HCEC 1CT (cell line): ENCODE measurements around the gene VMO1.

ENCODE experiments used
- DNase-seq: peaks from one replicate; pipeline ENCODE4 v3.0.0-alpha.2; 2017

The VMO1 gene

DNA sequence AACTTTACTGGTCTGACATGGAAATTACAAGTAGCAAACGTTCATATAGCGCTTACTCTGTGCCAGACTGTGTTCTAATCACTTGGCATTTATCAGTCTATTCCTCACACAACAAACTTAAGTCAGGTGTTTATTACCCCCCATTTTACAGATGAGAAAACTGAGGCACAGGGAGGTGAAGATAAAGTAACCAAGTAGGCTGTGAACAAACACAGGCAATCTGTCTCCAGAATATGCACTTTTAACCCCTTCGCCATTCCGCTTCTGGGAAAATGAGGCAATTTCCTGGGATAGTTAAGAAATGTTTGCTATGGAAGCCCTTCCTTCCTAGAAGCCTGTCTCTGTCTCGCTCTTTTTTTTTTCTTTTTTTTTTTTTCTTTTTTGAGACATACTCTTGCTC is 34.2 kb downstream of the VMO1 start:
- no peak for DNase-seq

DNA sequence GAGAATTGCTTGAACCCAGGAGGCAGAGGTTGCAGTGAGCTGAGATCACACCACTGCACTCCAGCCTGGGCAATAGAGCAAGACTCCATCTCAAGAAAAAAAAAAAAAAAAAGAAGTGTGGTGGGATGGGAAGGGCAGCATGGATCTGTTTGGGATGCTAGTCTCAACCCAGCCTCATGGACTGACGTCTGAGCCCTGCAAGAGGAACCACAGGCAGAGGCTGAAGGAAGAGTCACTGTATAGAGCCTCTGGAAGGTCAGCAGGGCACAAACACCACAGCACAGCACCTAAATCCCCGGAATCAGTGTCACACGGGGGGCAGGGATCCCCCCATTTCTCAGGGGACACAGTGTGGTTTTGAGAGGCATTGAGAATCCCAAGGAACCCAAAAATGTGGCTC is 35.6 kb downstream of the VMO1 start:
- DNase-seq = no peak

GRCh38 chr17:4748686-4749085 is 37.5 kb downstream of the VMO1 start:
- no peak for DNase-seq

GRCh38 chr17:4747847-4748246 is 38.3 kb downstream of the VMO1 start:
- no peak for DNase-seq

- DNase-seq = no peak
Observed at GRCh38 chr17:4744999-4745969, 40.9 kb downstream of the VMO1 start.

DNA sequence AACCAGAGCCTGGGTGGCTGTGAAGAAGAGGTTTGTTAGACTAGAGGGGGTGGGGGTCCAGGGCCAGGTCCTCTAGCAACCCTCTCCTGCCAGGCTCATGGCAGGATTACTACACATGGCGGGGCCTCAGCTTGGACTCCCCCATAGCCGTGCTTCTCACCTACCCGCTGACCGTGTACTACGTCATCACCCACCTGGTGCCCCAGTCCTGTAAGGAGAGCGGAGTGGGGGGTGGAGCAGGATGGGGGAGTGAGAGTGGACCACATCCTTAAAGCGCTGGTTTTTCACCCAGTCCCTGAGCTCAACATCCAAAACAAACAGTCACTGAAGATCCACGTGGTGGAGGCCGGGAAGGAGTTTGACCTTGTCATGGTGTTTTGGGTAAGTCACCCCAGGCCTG is 42.3 kb downstream of the VMO1 start:
- no peak for DNase-seq

DNA sequence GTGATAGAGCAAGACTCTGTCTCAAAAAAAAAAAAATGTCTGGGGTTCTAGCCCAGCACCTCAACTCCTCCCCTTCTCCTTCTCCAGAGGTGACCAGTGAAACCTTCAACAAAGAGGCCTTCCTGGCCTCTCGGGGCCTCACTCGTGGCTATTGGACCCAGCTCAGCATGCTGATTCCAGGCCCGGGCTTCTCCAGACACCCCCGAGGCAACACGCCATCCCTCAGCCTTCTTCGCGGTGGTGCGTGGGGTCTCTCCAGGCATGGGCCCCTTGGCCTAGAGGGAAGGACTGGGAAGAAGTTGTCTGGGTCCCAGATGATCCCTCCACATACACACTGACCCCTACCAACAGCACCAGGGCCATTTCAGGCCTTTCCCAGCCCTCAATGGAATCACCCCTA is 42.9 kb downstream of the VMO1 start:
- DNase-seq = no peak

- DNase-seq = no peak
Observed at GRCh38 chr17:4742629-4743028, 43.5 kb downstream of the VMO1 start.

DNA sequence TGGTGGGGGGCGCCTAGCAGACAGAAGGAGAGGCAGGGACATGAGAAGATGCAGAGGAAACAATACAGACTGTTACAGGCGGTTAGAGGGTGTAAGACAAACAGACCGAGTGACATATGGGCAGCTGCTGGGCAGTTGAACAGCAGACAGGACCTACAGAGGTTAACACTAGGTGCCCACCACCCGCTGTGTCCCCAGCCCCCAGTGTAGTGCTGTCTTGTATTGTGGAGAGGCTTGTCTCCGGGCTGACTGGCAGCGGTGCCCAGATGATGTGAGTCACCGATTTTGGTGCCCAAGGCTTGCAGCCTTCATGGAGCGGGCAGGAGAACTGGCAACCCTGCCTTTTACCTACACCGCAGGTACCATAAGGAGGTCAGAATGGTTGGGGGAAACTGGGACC is 44.0 kb downstream of the VMO1 start:
- no peak for DNase-seq

DNA sequence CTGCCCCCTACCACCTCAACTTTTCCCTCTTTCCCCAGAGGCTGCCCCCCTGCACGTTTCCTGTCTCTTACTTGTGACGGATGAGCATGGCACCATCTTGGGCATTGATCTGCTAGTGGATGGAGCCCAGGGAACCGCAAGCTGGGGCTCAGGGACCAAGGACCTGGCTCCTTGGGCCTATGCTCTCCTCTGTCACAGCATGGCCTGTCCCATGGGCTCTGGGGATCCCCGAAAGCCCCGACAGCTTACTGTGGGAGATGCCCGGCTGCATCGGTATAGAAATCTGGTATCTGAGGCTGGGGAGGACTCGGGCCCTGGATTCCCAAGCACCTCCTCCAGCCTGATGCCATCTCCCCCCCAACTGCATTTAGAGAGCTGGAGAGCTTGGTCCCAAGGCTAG is 44.6 kb downstream of the VMO1 start:
- no peak for DNase-seq

DNA sequence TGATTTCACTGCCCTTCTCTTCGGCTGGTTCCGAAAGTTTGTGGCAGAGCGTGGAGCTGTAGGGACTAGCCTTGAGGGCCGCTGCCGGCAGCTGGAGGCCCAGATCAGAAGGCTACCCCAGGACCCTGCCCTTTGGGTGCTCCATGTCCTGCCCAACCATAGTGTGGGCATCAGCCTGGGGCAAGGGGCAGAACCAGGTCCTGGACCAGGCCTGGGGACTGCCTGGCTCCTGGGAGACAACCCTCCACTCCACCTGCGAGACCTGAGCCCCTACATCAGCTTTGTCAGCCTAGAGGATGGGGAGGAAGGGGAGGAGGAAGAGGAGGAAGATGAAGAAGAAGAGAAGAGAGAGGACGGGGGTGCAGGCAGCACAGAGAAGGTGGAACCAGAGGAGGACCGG is 45.6 kb downstream of the VMO1 start:
- DNase-seq = no peak

GRCh38 chr17:4740025-4740351 is 46.2 kb downstream of the VMO1 start:
- no peak for DNase-seq

- DNase-seq = no peak
Observed at GRCh38 chr17:4739122-4740024, 46.8 kb downstream of the VMO1 start, which contains the start of the genes CXCL16 and ZMYND15. TSS of gene CXCL16 (minus strand) at chr17:4739928. CDS start at chr17:4739339, 589 bp downstream. TSS of gene ZMYND15 (plus strand) at chr17:4739833. CDS start at chr17:4740549, 716 bp downstream.

DNA sequence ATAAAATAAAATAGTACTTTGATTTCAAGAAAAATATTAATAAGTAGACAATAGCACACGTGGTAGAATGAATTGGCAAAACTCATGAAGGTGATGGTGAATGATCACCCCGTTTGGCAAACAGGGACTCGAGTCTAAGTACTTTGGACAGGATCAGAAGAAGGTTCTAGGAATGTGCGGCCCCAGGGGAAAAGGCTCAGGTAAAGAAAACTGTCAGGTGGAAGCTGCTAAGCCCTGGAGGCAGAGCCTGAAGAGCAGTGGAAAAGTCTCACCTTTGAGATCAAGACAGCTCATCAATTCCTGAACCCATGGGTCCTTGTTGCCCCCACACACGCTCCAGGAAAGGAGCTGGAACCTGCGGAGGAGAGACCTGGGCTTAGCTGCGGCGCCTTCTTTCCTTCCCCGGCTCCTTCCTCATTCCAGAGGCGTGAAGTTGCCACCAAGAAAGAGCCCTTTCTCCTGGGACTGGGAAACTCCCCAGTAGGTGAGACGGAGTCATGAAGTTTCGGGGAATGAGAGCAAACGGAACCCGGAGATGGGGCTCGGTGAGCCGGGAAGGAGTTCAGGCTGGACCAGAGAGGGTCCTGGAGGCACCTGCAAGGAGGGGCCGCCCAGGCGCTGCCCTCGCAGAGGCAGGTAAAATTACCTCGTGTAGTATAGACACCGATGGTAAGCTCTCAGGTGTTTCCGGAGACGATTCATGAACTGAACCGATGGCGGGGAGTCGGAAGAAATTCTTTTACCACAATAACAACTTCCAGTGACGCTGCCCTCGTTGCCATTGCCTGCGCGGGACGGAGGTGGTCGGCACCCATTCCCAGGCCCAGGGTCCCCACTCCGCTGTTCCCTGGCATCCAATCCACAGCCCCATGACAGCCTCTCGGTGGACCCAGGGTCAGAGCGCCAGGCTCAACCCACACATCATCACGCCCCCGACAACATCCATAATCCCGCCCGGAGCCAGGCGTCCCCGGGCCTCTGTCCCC is 47.7 kb downstream of the VMO1 start:
- no peak for DNase-seq

DNA sequence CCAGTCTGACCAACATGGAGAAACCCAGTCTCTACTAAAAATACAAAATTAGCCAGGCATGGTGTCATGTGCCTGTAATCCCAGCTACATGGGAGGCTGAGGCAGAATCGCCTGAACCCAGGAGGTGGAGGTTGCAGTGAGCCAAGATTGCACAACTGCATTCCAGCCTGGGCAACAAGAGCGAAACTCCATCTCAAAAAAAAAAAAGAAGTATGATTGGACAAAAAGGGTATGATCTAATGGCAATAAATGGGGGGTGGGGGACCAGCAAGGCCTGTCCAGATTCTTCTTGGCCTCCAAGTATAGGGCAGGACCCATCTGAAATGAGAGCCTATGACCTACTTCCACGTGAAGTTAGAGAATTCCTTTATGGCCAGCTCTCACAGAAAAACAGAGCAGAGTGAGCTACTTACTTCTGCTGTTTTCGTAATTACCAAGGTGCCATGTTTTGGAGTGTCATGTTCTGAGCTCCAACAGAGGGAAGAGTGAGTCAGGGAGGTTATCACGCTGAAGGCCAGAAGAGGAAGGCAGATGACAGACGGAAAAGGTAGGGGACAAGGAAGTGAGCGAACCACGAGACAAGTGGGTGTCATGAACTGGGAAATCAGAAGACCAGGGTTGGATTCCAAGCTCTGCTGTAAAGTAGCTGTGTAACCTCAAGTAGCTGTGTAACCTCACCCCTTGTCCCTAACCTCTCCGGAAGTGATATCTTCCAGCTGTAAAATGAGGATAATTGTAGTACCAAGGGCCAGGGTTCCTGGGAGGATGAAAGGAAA is 50.1 kb downstream of the VMO1 start:
- no peak for DNase-seq
